ENCODE data around the gene PLXNB3. TPM values are rescaled to one million over a fixed set of nuclear protein-coding genes. Genes with fewer than 3 reads are reported as not detected.

Gene PLXNB3
- total RNA-seq, 1 experiment from 2014 or later: 41.4 TPM

DNA sequence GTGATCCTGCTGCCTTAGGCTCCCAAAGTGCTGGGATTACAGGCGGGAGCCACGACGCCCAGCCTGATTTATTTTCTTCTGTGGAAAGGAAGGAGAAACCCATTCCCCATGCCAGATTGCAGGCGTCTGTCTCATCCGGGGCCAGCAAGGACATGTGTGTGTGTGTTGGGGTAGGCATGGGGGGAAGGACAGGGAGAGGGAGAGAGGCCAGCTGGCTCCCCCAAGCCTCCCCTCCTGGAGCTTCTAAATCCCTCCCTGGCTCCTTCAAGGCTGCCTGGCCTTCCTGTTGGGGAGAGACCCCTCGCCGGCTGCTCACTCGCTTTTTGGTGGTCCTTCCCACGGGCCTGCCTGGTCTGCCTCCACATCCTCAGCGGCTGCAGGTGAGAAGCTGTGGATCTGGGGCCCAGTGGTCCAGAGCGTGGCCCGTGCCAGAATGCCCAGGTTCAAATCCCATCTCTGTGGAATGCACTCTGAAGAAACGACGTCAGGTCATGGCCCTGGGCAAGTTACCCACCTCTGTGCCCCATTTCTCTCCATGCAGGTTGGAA, 1.3 kb upstream of the PLXNB3 start:
- Histone ChIP-seq H3K4me3 (no peak overlapping the region), H3K27me3 (ENCODE audit: insufficient read depth, low read depth) (no peaks in the 10 kb centered on the region), H3K27ac (no peak overlapping the region), H3K9me2 (ENCODE audit: insufficient read depth) (no peaks in the 10 kb centered on the region), H4K20me1 (ENCODE audit: insufficient read depth) (no peaks in the 10 kb centered on the region), H3K9me3 (ENCODE audit: insufficient read depth, low read depth) (no peaks in the 10 kb centered on the region), H3F3A (ENCODE audit: insufficient read depth, low read depth) (no peaks in the 10 kb centered on the region), H3K4me1 (replicated peaks; ENCODE audit: insufficient read depth) (peaks cover 7% of the 10 kb centered on the region; the same call in 1 of the 2 replicates), H3K36me3 (ENCODE audit: low read depth) (no peaks in the 10 kb centered on the region), H3K79me2 (ENCODE audit: low read depth) (no peaks in the 10 kb centered on the region), H3K4me2 (no peak overlapping the region), H2AFZ (no peak overlapping the region)
- ChIA-PET CTCF (interaction anchor here (0.6 kb wide), 1 partner anchor 290 kb away, joined by 3 read pairs; no protein-coding TSS in a partner anchor), POLR2A (ENCODE audit: unreplicated experiment) (no interaction called here)
- intact Hi-C loops (cut with micrococcal nuclease; ENCODE audit: unreplicated experiment): no loop called here
- BruUV-seq (replicated peaks): no TSS peak
- TF ChIP-seq, protein P1, sequence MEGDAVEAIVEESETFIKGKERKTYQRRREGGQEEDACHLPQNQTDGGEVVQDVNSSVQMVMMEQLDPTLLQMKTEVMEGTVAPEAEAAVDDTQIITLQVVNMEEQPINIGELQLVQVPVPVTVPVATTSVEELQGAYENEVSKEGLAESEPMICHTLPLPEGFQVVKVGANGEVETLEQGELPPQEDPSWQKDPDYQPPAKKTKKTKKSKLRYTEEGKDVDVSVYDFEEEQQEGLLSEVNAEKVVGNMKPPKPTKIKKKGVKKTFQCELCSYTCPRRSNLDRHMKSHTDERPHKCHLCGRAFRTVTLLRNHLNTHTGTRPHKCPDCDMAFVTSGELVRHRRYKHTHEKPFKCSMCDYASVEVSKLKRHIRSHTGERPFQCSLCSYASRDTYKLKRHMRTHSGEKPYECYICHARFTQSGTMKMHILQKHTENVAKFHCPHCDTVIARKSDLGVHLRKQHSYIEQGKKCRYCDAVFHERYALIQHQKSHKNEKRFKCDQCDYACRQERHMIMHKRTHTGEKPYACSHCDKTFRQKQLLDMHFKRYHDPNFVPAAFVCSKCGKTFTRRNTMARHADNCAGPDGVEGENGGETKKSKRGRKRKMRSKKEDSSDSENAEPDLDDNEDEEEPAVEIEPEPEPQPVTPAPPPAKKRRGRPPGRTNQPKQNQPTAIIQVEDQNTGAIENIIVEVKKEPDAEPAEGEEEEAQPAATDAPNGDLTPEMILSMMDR (conservative IDR thresholded peaks at IDR 0.05): no peak
- TF ChIP-seq EZH2 (IDR thresholded peaks at IDR 0.05; ENCODE audit: low read depth): no peak
- no peak for DNase-seq

DNA sequence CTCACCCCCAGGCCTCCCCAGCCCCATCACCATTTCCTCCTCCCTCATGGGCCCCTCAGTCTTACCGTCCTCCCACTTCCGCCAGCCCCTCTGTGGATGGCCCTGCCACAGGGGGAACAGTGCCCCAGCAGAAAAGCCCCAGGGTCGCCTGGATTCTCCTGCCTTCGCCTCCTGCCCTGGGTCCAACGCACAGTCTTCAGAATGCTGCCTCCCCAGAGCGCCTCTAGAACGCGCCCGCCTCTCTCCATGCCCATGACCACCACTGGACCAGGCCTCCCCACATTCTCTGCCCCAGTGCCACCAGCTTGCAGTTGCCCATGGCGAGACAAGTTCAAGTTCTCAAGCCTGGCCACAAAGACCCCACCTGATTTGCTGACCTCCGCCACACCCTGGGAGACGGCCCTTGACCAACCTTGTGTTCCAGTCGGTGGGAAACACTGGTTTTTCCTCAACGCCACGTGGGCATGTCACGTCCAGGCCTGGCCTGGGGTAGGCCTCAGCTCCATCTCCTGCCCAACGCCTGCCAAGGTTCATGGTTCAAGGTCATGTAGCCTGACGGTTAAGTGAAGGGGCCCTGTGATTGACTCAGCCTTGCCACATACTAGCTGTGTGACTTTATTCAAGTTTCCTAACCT, 634 bp upstream of the PLXNB3 start:
- no peak for DNase-seq
- H3K4me3 ChIP-seq: no peak overlapping the region
- no peaks in the 10 kb centered on the region for H3K9me3 ChIP-seq (ENCODE audit: insufficient read depth, low read depth)
- H3K9me2 ChIP-seq (ENCODE audit: insufficient read depth): no peaks in the 10 kb centered on the region
- H3K79me2 ChIP-seq (ENCODE audit: low read depth): no peaks in the 10 kb centered on the region
- TF ChIP-seq, protein P1 (conservative IDR thresholded peaks at IDR 0.05): no peak
- TF ChIP-seq EZH2 (IDR thresholded peaks at IDR 0.05; ENCODE audit: low read depth): no peak
- H3K36me3 ChIP-seq (ENCODE audit: low read depth): no peaks in the 10 kb centered on the region
- H2AFZ ChIP-seq: no peak overlapping the region
- no peaks in the 10 kb centered on the region for H3F3A ChIP-seq (ENCODE audit: insufficient read depth, low read depth)
- CTCF ChIA-PET: interaction anchor here (0.6 kb wide), 1 partner anchor 290 kb away, joined by 3 read pairs; no protein-coding TSS in a partner anchor
- H3K27ac ChIP-seq: no peak overlapping the region
- peaks cover 7% of the 10 kb centered on the region; the same call in 1 of the 2 replicates for H3K4me1 ChIP-seq (replicated peaks; ENCODE audit: insufficient read depth)
- intact Hi-C loops (cut with micrococcal nuclease; ENCODE audit: unreplicated experiment): no loop called here
- peak overlapping the region; percentile 83; the same call in 1 of the 2 replicates for H3K4me2 ChIP-seq
- no peaks in the 10 kb centered on the region for H3K27me3 ChIP-seq (ENCODE audit: insufficient read depth, low read depth)
- BruUV-seq (replicated peaks): no TSS peak
- no peaks in the 10 kb centered on the region for H4K20me1 ChIP-seq (ENCODE audit: insufficient read depth)
- POLR2A ChIA-PET (ENCODE audit: unreplicated experiment): no interaction called here

DNA sequence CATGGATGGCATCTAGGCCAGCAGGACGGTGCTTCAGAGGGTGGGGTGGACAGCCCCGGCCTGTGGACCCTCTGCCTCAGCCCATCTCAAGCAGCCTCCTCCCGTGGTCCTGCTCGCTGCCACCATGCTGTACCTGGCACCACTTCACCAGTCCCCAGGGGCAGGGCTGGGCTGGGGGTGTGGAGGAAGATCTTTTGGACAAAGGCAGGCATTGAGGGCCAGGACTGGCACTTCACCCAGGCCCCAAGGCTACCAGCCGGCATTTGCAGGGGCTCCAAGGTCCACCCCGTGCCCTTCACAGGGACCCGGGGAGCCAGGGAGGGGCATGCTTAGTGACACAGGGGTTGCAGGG, 713 bp downstream of the PLXNB3 start:
- Histone ChIP-seq H3K27ac (no peak overlapping the region), H3K4me2 (peak overlapping the region; percentile 83), H3K36me3 (ENCODE audit: low read depth) (no peaks in the 10 kb centered on the region), H3F3A (ENCODE audit: insufficient read depth, low read depth) (no peaks in the 10 kb centered on the region), H3K9me2 (ENCODE audit: insufficient read depth) (no peaks in the 10 kb centered on the region), H2AFZ (no peak overlapping the region), H3K79me2 (ENCODE audit: low read depth) (no peaks in the 10 kb centered on the region), H3K4me1 (replicated peaks; ENCODE audit: insufficient read depth) (peaks cover 7% of the 10 kb centered on the region; the same call in 1 of the 2 replicates), H3K27me3 (ENCODE audit: insufficient read depth, low read depth) (no peaks in the 10 kb centered on the region), H3K9me3 (ENCODE audit: insufficient read depth, low read depth) (no peaks in the 10 kb centered on the region), H4K20me1 (ENCODE audit: insufficient read depth) (no peaks in the 10 kb centered on the region), H3K4me3 (no peak overlapping the region; the same call in 1 of the 2 replicates)
- ChIA-PET CTCF (no interaction called here), POLR2A (ENCODE audit: unreplicated experiment) (no interaction called here)
- no TSS peak for BruUV-seq (replicated peaks)
- DNase-seq: no peak
- TF ChIP-seq EZH2 (IDR thresholded peaks at IDR 0.05; ENCODE audit: low read depth): no peak
- TF ChIP-seq, protein P1 (conservative IDR thresholded peaks at IDR 0.05): no peak
- intact Hi-C loops (cut with micrococcal nuclease; ENCODE audit: unreplicated experiment): loop anchor here (1.0 to 5.0 kb wide), 5 partner anchors 40 to 768 kb away; partner anchors contain the start of genes ABCD1 and BCAP31
